Activated gamma-delta T cell (primary cell): Measurements from ENCODE around the gene DEFB114.

Source experiments
- DNase-seq: peaks from one replicate; lab custom pipeline; 2025; lab: John Stamatoyannopoulos, UW

Gene DEFB114

DNA sequence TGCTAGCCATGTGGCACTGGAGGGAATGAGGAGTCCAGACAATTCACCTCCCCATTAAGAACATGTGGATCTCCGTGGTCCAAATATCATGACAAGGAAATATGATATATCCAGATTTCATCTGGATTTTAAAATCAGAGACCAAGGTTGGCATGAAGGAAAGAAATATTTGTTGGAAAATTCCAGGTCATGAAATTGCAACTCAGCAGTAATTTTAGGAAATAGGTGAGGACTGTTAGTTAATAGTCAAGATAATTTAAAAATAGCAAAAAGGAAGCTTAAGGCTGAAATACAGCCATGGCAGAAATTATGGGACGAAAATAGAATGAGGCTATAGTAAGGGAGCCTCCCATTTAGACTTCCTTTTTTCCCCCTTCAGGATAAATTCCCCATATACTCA lies 26.9 kb downstream of the DEFB114 start:
- no peak for DNase-seq

DNA sequence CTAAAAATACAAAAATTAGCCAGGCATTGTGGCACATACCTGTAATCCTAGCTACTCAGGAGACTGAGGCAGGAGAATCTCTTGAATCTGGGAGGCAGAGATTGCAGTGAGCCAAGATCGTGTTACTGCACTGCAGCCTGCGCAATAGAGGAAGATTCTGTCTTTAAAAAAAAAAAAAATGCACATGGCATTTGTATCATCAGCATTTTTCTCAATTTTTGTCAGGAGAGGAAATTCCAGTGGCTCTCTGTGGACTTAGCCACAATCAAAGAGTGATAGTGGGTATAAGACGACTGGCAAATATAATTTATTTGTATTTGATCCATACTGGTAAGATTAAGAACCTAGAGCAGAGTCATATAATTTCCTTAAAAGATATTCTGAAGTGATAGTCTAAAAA lies 28.6 kb downstream of the DEFB114 start:
- no peak for DNase-seq

DNA sequence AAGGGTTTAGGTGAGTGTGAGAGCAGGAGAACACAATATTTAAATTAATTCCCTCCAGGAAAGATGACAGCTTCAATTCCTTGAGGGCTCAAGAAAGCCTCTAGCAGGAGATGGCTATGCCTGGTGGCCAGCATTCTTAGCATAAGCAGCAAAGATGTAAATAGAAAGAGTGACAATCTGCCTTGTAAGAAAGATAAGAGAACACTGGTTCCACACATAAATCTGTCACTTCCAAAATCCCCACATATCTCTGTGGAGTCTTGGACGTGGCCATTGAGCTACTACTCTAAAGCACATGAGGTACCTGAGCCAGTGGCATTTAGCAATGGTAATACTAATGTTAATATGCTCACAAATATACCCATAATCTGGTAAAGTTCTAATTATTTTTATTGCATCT lies 29.2 kb downstream of the DEFB114 start:
- DNase-seq = no peak

DNA sequence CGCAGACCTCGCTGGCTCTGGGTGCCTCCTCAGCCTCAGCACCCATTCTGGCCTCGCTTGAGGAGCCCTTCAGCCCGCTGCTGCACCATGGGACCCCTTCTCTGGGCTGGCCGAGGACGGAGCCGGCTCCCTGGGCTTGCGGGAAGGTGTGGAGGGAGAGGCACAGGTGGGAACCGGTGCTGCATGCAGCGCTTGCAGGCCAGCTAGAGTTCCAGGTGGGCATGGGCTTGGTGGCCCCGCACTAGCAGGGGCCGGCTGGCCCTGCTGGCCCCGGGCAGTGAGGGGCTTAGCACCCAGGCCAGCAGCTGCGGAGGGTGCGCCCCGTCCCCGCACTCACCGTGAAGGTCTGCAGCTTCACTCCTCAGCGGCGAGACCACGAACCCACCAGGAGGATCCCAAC lies 30.4 kb downstream of the DEFB114 start:
- DNase-seq = no peak

DNA sequence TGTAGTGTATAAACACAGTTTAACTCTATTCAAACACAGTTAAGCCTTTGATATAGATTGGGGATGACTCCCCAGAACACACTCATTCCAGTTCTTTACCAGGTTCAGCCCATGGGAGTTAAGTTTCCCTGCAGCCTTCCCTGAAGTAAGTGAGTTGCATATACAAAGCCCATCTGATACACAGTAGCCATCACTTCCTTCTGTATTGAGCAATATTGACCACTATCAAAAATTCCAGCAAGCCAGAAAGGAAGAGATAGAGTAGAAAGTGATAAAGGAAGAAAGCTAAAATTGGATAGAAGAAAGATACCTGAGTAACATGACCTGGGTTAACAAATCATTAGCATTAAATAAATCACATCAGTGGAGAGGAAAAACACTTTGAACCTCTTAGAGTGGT lies 34.6 kb downstream of the DEFB114 start:
- DNase-seq = no peak

DNA sequence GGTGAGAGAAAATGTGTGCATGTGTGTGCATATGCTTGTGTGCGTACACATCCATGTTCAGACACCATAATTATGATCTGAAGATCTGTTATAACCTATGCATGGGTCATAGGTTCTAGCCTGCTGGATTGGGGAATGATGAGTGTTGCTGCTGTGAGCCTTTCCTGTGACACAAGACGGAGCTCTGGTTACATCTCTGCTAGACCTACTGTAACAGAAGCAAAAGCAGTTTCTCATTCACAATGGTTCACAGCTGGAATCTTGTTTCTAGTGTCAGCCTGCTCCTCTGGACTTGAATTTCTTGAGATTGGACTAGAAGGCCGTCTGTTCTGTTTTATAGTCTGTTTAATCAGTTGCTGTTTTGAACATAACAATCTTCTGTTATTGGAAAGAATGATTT lies 40.1 kb downstream of the DEFB114 start:
- DNase-seq = no peak

DNA sequence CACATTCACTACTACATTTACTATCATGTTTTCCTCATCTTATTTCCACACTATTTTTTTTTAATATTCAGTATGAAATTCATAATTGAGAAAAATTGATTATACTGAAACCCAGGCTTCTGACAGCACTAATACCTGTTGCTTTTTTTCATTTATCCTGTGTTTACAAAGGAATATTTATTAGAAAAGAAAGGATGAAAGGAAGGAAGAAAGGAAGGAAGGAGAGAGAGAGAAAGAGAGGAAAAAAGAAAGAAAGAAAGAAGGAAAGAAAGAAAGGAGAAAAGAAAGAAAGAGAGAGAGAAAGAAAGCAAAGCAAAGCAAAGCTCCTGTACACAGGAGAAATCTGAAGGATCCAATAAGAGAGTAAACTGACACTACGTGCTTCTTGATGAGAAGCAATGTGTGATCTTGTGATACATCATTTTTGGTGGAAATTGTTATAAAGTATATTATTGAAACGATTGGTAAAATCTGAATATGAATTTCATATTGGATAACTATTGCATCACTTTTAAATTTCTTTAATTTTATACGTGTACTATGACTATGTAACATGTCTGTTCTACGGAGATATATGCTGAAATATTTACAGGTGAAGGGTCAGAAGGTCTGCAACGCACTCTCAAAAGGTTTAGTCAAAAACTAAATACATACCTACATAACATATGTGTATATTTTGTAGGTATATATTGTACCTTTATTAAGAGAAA lies 43.9 kb downstream of the DEFB114 start:
- DNase-seq = no peak

DNA sequence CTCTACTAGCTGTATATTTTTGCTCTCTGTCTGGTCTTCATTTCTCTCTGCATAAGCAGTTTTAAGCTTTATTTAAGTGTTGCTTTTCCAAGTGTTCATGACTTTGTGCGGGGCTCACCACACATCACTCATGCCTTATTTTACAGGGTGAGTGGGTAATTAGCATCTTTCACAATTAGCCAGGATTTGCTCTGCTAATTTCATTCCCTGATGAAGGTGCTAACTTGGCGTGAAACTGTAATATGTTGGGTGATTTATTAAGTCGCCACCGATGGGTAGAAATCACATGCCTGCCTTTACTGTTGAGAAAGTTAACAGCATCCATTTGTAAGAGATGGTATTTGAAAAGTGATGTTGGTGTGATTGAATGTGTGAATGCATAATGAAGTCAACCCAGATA lies 44.7 kb downstream of the DEFB114 start:
- DNase-seq = no peak

DNA sequence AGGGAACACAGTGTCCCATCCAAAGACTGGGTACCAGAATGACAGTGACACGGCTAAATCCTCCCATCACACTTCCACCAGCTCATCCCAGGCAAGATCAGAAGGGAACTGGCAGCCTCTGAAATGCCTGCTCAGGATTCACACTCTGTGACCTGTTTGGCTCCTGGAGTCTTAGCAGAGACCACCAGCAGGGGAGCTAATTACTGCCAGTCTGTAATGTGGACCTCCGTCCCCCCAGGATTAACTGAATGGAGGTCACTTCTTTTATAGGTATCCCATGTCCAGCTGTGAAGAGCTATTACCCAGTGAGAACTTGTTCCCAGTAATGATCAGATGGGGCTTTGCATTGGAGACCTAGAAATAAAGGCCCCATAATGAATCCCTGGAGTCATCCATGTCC lies 45.2 kb downstream of the DEFB114 start:
- DNase-seq = no peak

DNA sequence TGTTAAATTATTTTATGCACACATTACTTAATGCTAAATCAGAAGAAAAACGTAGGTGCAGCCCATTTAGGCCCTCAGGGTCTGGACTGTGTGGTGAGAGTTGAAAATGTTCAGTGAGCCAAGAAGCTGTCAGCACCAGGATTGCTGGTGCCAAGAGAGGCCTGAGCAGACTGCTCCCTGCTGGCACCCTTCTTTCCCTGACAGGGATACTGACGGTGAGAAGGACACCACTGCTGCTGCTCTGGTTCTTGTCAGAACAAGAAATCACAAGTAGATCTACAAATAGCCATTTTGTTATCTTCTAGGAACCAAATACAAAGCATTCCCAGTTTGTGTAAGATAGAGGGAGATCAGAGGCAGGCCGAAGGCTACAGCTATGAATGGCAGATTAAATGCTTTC lies 48.9 kb downstream of the DEFB114 start:
- DNase-seq = no peak

DNA sequence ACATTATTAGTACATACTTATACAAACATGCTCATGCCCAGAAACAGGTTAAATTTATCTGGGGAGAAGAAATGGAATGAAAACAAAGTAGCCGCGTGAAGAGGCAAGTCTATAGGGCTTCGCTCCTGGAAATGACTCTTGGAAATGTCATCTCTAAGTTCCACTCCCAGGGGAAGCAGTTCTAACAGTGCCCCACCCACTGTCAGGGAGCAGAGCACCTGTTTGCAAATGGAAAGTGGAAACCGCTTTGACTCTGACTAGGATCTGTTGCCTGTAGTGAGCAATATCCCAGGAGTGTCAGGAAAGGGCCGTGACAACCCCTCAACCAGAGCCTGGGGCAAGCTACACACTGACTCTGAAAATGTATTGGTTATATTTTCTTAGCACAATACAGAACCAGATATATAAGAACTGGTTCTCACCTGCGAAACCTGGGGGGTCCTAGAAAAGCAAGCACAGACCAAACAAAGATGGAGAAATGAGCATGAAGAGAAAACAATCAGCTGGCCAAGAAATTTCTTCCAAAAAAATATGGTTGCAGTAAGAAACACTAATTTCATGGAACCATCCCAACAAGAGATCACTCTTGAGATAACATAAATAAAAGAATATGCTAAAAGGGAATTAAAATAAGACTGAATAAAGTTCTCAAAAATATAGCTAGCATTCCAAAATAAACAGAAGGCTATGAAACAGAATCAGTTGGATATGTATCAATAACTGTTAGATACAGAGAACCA lies 50.2 kb downstream of the DEFB114 start:
- DNase-seq = no peak

DNA sequence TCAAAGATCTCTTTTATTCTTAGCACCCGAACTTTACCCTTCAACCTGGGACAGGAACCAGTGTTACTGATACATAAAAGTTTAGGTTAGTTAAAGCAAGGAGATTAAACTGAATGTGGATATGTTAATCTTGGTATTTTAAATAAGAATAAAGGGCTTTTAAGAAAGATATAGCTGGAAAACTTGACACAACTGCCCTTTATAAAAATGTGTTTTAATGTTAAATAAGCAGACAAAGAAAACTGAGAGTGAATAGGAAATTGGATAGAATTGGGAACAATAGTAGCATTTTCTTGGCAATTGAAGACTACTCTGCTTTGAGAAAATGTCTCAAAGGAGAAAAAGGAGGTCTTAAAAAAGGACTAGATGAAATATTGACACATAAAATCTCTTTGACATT lies 51.8 kb downstream of the DEFB114 start:
- no peak for DNase-seq

DNA sequence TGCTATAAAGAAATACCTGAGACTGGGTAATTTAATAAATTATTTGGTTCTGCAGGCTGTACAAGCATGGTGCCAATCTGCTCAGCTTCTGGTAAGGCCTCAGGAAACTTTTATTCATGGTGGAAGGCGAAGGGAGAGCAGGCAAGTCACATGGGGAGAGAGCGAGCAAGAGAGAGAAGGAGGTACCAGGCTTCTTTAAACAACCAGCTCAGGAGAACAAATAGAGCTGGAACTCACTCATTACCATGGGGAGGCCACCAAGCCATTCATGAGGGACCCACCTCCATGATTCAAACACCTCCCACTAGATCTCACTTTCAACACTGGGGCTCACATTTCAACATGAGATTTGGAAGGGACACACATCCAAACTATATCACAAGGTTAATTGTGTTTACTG lies 52.7 kb downstream of the DEFB114 start:
- no peak for DNase-seq
